ENCODE measurements around the gene UNC5CL. TPM values are rescaled to one million over a fixed set of nuclear protein-coding genes. Genes with fewer than 3 reads are reported as not detected.

The UNC5CL gene
- total RNA-seq, 2 donors from 2014 or later: 17.4 to 30.3 TPM

DNA sequence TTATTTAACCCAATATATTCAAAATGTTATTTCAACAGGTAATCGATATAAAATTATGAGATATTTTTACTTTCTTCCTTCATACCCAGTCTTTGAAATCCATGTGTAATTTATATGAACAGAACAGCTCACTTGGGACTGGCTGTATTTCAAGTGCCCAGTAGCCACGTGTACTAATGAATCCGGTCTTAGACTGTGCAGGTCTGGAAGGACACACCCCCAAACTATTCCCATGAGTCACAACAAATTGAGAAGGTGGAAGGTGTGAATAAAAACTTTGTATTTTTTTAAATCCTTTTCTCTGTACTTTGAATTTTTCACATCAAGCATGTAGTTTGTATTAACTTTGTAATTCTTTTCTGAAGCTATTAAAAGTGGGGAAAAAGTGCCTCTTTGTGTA is 2.8 kb downstream of the UNC5CL start:
- Histone ChIP-seq H3K9me3 (no peaks in the 10 kb centered on the region), H3K27me3 (no peaks in the 10 kb centered on the region), H3K4me3 (no peak overlapping the region), H3K27ac (peak overlapping the region in 2 of 4 donors; percentile 85 to 90), H3K36me3 (replicated peaks in 1 of 2; ENCODE audit: insufficient read depth in 1 of 2, low read depth in 2 of 2) (peaks cover 0 to 6% of the 10 kb centered on the region in 2 donors), H3K4me1 (peaks cover 60% of the 10 kb centered on the region)
- 34% methylated on average over 3 of the region's 3 CpGs for WGBS, 2 donors
- TF ChIP-seq POLR2A (IDR thresholded peaks at IDR 0.05): no peak
- TF ChIP-seq, protein P1, sequence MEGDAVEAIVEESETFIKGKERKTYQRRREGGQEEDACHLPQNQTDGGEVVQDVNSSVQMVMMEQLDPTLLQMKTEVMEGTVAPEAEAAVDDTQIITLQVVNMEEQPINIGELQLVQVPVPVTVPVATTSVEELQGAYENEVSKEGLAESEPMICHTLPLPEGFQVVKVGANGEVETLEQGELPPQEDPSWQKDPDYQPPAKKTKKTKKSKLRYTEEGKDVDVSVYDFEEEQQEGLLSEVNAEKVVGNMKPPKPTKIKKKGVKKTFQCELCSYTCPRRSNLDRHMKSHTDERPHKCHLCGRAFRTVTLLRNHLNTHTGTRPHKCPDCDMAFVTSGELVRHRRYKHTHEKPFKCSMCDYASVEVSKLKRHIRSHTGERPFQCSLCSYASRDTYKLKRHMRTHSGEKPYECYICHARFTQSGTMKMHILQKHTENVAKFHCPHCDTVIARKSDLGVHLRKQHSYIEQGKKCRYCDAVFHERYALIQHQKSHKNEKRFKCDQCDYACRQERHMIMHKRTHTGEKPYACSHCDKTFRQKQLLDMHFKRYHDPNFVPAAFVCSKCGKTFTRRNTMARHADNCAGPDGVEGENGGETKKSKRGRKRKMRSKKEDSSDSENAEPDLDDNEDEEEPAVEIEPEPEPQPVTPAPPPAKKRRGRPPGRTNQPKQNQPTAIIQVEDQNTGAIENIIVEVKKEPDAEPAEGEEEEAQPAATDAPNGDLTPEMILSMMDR (IDR thresholded peaks at IDR 0.05): no peak
- ATAC-seq: no peak
- intact Hi-C loops (cut with DNase I): no loop called here
- DNase-seq: peak in 3 of 4 donors; percentile 67 to 70 (median 69)

DNA sequence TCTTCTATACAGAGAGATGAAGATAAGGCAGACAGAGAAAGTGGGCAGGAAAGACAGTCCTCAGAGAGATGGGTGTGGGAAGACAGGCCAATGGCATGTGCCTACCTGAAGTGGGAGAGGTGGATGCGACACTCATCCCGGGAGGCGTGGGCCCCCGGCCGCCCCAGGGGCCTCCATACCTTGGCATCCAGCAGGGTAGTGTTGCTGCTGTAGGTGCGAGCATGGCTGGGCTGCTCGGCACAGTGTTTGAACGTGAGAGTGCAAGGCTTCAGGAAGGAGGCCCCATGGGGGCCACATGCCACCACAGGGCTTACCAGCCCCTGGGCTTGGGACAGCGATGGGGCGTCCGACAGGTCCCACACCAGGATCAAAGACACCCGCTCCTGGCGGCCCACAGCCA is 5.2 kb downstream of the UNC5CL start:
- Histone ChIP-seq H3K9me3 (no peaks in the 10 kb centered on the region), H3K36me3 (replicated peaks in 1 of 2; ENCODE audit: insufficient read depth in 1 of 2, low read depth in 2 of 2) (peaks cover 0 to 8% of the 10 kb centered on the region in 2 donors), H3K4me1 (peaks cover 43% of the 10 kb centered on the region), H3K27ac (no peak overlapping the region), H3K27me3 (no peaks in the 10 kb centered on the region), H3K4me3 (no peak overlapping the region)
- no peak for TF ChIP-seq POLR2A (IDR thresholded peaks at IDR 0.05)
- TF ChIP-seq, protein P1 (IDR thresholded peaks at IDR 0.05): no peak
- 89 to 92% methylated on average over 10 to 13 of the region's 13 CpGs for WGBS, 2 donors
- intact Hi-C loops (cut with DNase I): loop anchor here (5.0 kb wide), 1 partner anchor 34 kb away; no protein-coding TSS in a partner anchor
- DNase-seq (no peak), ATAC-seq (no peak)

DNA sequence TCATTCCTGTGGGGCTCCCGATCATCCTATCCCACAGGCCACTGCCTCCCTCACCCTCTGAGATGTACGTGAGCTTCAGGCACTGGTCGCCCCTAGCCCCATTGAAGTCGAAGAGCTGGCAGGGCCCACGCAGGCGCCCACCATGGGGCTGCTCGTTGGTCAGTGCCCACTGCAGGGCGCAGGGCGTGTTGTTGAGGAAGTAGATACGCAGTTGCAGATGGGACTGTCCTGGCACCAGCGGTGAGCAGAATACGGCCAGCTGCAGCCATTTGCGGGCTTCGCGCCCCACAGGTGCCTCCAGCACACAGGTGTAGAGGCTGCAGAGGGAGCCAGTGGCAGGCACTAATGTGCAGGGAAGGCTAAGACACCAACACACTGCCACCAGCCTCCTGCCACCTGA is 6.2 kb downstream of the UNC5CL start:
- no peaks in the 10 kb centered on the region for H3K27me3 ChIP-seq
- H3K27ac ChIP-seq: no peak overlapping the region
- no peaks in the 10 kb centered on the region for H3K9me3 ChIP-seq
- peaks cover 0 to 8% of the 10 kb centered on the region in 2 donors for H3K36me3 ChIP-seq (replicated peaks in 1 of 2; ENCODE audit: insufficient read depth in 1 of 2, low read depth in 2 of 2)
- DNase-seq: no peak
- WGBS, 2 donors: 87 to 93% methylated on average over 12 to 15 of the region's 15 CpGs
- TF ChIP-seq, protein P1 (IDR thresholded peaks at IDR 0.05): no peak
- TF ChIP-seq POLR2A (IDR thresholded peaks at IDR 0.05): no peak
- ATAC-seq: no peak
- H3K4me3 ChIP-seq: no peak overlapping the region
- intact Hi-C loops (cut with DNase I): loop anchor here (5.0 kb wide), 1 partner anchor 34 kb away; no protein-coding TSS in a partner anchor
- H3K4me1 ChIP-seq: peaks cover 43% of the 10 kb centered on the region

GRCh38 chr6:41028561-41029412 is 10.2 kb downstream of the UNC5CL start:
- TF ChIP-seq, protein P1 (IDR thresholded peaks at IDR 0.05): no peak
- TF ChIP-seq POLR2A (IDR thresholded peaks at IDR 0.05): no peak
- peaks cover 0 to 8% of the 10 kb centered on the region in 2 donors for H3K36me3 ChIP-seq (replicated peaks in 1 of 2; ENCODE audit: insufficient read depth in 1 of 2, low read depth in 2 of 2)
- H3K27me3 ChIP-seq: no peaks in the 10 kb centered on the region
- no peak for DNase-seq
- no peak overlapping the region for H3K4me3 ChIP-seq
- H3K4me1 ChIP-seq: peaks cover 36% of the 10 kb centered on the region
- H3K27ac ChIP-seq: peak overlapping the region; percentile 82 to 85 (median 84)
- intact Hi-C loops (cut with DNase I): no loop called here
- WGBS, 2 donors: 33 to 56% methylated on average over 10 to 13 of the region's 13 CpGs
- no peaks in the 10 kb centered on the region for H3K9me3 ChIP-seq
- peak; percentile 67 for ATAC-seq
